Ovary (tissue), 9 donors: Measurements from ENCODE around the gene FIGNL2. TPM values are rescaled to one million over a fixed set of nuclear protein-coding genes. Genes with fewer than 3 reads are reported as not detected.
"Not testable (repeated sequence)": the region's sequence is repeated elsewhere in the genome, so short reads cannot be mapped to it uniquely, and the experiment has no call there.

ENCODE experiments used
- DNase-seq, 5 donors: peaks; one replicate each; pipeline ENCODE4 v3.0.0-alpha.2; 2019 to 2020
- H3K27ac ChIP-seq, 2 donors: fragments of 200-600 bp; one replicate each; pipeline versions ENCODE4 v1.5.1 to v1.8.0; 2019 to 2022
- H3K27me3 ChIP-seq: fragments of 200-600 bp; one replicate; pipeline ENCODE4 v1.8.0; 2022
- H3K36me3 ChIP-seq: fragments of 200-600 bp; sonication (generic); one replicate; pipeline ENCODE4 v1.5.1; 2019
- H3K4me1 ChIP-seq: one replicate; pipeline ENCODE4 v1.8.1; 2013; ENCODE audit warnings: mild to moderate bottlenecking, moderate library complexity; ENCODE audit not compliant: insufficient read depth
- H3K4me3 ChIP-seq: fragments of 200-600 bp; sonication (generic); one replicate; pipeline ENCODE4 v1.5.1; 2017
- H3K9me3 ChIP-seq, 2 donors: fragments of 200-600 bp in 1 of 2; sonication (generic) in 1 of 2; one replicate each; pipeline versions ENCODE4 v1.5.1 to v1.8.1; 2013 to 2019; ENCODE audit warnings: mild to moderate bottlenecking in 1 of 2, moderate library complexity in 1 of 2
- EP300 ChIP-seq: sonication (generic); formaldehyde crosslinking; IDR thresholded peaks from one replicate; pipeline ENCODE4 v1.6.1; 2017; ENCODE audit warnings: antibody characterized with exemption
- POLR2A ChIP-seq: fragments of 450-650 bp; IDR thresholded peaks from one replicate; pipeline ENCODE4 v1.6.1; 2017; ENCODE audit warnings: antibody characterized with exemption, mild to moderate bottlenecking, moderate library complexity
- WGBS, 3 donors: extraction: QIAGEN DNeasy Blood & Tissue Kit in 1 of 3; methylation state at CpG; one replicate each; pipeline versions ENCODE4 v1.1.5 to v1.1.7; 2013 to 2017; 5-methylcytosine and 5-hydroxymethylcytosine counted together
- intact Hi-C, 4 donors: fragments of 100-400 bp; cut with DNase I; formaldehyde crosslinking; loops; one replicate each; pipeline versions ENCODE4 v1.11.0 to v1.15.1; 2022 to 2023
- polyA plus RNA-seq, 2 donors: library from polyadenylated mRNA; stranded (reverse); fragments of 200-250 nt in 1 of 2; fragments of 350-450 nt in 1 of 2; fragmentation: Illumina TruSeq in 1 of 2; extraction: RNeasy Lipid Tissue Mini Kit (QIAGEN cat#74804) in 1 of 2; gene quantifications; one replicate each; pipeline ENCODE4 v1.2.3, GENCODE V29; 2013 to 2014
- total RNA-seq, 7 donors: library from RNA; depleted of rRNA in 2 of 7; stranded (reverse); fragments of >200 nt in 2 of 7; fragmentation: NEBNext Ultra II Directional in 3 of 7; extraction: Animal tissue kit (Norgen Biotek cat#: 25700) in 3 of 7; gene quantifications; one replicate each; pipeline versions ENCODE4 v1.1.0 to v1.2.4, GENCODE V29; 2016 to 2023
- TF ChIP-seq, protein P1 (sequence below), 3 donors: fragments of 450-650 bp in 2 of 3; fragments of 200-600 bp in 1 of 3; IDR thresholded peaks; one replicate each; pipeline versions ENCODE4 v1.5.1 to v1.8.0; 2016 to 2022; ENCODE audit warnings: antibody characterized with exemption in 3 of 3, mild to moderate bottlenecking in 1 of 3
- donor health status: DM: no; HTN: no; CAD: no; lungs with moderate emphysema.
- donor health status: DM: no; HTN: no; CAD: no.
- donor health status: Bipolar disorder and iron deficiency.
- donor health status: DM: yes; HTN: yes; CAD: no.
- donor health status: DM: no; HTN: no; CAD: no.
- donor health status: DM: yes; HTN: yes; CAD: no.

Gene FIGNL2
- total and polyA plus RNA-seq, 9 donors, result 0.11 to 0.50 (median 0.22) TPM

DNA sequence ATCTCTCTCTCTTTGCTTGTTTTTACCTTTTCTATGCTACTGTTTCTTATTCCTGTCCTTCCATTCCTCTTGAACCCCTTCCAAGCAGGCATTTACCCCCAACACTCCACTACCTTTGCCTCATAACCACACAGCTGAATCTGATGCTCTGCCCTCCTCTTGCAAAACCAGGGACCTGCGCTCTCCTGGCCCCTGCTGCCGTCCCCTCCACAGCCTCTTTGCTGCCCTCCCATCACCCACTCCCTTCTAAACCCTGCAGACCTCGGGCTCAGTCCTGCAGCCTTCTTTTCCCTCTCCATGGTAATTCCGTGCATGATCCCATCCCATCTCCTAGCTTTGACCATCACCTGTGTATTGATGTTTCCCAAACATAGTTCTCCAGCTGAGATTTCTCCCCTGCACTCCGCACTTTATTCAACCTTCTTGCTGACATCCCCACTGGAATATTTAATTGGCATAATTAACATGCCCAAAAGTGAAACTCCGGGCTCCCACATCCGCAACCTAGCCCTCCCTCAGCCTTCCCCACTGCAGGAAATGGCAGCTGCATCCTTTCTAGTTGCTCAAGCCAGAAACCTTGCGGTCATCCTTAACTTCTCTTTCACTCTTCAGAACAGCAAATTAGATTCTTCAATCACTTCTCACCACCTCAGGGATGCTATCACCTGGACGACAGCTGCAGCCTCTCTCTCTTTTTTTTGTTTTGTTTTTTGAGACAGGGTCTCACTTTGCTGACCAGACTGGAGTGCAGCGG lies 16.0 kb downstream of the FIGNL2 start:
- 17 to 23% (median 21%) methylated on average over 10 of the region's 10 CpGs for WGBS, 3 donors
- no peak for DNase-seq
- H3K36me3 ChIP-seq, result no peaks in the 10 kb centered on the region
- no peaks in the 10 kb centered on the region for H3K4me1 ChIP-seq
- intact Hi-C loops, result no loop called here
- H3K27me3 ChIP-seq, result no peaks in the 10 kb centered on the region
- H3K27ac ChIP-seq, result no peak overlapping the region
- TF ChIP-seq, protein P1, sequence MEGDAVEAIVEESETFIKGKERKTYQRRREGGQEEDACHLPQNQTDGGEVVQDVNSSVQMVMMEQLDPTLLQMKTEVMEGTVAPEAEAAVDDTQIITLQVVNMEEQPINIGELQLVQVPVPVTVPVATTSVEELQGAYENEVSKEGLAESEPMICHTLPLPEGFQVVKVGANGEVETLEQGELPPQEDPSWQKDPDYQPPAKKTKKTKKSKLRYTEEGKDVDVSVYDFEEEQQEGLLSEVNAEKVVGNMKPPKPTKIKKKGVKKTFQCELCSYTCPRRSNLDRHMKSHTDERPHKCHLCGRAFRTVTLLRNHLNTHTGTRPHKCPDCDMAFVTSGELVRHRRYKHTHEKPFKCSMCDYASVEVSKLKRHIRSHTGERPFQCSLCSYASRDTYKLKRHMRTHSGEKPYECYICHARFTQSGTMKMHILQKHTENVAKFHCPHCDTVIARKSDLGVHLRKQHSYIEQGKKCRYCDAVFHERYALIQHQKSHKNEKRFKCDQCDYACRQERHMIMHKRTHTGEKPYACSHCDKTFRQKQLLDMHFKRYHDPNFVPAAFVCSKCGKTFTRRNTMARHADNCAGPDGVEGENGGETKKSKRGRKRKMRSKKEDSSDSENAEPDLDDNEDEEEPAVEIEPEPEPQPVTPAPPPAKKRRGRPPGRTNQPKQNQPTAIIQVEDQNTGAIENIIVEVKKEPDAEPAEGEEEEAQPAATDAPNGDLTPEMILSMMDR (IDR thresholded peaks at IDR 0.05), result no peak
- TF ChIP-seq POLR2A, result no peak
- no peak for TF ChIP-seq EP300
- H3K9me3 ChIP-seq, result no peaks in the 10 kb centered on the region
- no peak overlapping the region for H3K4me3 ChIP-seq

DNA sequence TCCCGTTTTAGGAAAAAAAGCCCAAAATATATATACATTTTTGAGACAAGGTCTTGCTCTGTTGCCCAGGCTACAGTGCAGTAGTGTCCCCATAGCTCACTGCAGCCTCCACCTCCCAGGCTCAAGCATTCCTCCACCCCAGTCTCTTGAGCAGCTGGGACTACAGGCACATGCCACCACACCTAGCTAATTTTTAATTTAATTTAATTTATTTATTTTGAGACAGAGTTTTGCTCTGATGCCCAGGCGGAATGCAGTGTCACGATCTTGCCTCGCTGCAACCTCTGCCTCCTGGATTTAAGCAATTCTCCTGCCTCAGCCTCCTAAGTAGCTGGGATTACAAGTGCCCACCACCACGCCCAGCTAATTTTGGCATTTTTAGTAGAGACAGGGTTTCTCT lies 16.7 kb downstream of the FIGNL2 start:
- intact Hi-C loops, H3K36me3 ChIP-seq, H3K4me3 ChIP-seq, H3K27me3 ChIP-seq, DNase-seq, H3K4me1 ChIP-seq, H3K27ac ChIP-seq, H3K9me3 ChIP-seq: not testable (repeated sequence)
- WGBS, 3 donors, result 70 to 75% (median 74%) methylated on average over 5 of the region's 5 CpGs

DNA sequence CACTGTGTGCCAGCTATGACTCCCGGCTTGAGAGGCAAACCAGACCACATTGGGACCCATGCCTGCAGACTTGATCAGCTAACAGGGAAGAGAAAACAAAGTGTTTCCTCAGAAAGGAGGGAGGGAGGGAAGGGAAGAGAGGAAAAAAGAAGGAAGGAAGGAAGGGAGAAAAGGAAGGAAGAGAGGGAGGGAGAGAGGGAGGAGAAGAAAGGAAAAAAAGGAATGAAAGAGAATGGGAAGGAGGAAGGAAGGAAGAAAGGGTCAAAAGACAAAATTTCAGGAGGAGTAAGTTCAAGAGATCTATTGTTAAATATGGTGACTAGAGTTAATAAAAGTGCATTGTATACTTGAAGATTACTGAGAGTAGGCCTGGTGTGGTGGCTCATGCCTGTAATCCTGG lies 18.9 kb downstream of the FIGNL2 start:
- no peaks in the 10 kb centered on the region for H3K36me3 ChIP-seq
- no peak overlapping the region for H3K4me3 ChIP-seq
- H3K4me1 ChIP-seq, result no peaks in the 10 kb centered on the region
- no peaks in the 10 kb centered on the region for H3K27me3 ChIP-seq
- intact Hi-C loops, result no loop called here
- H3K9me3 ChIP-seq, result no peaks in the 10 kb centered on the region
- no peak overlapping the region for H3K27ac ChIP-seq
- WGBS, 3 donors, result 53 to 86% (median 70%) methylated on average over 1 of the region's 1 CpG
- no peak for DNase-seq
- TF ChIP-seq POLR2A, result no peak
- TF ChIP-seq, protein P1 (IDR thresholded peaks at IDR 0.05), result no peak
- TF ChIP-seq EP300, result no peak

DNA sequence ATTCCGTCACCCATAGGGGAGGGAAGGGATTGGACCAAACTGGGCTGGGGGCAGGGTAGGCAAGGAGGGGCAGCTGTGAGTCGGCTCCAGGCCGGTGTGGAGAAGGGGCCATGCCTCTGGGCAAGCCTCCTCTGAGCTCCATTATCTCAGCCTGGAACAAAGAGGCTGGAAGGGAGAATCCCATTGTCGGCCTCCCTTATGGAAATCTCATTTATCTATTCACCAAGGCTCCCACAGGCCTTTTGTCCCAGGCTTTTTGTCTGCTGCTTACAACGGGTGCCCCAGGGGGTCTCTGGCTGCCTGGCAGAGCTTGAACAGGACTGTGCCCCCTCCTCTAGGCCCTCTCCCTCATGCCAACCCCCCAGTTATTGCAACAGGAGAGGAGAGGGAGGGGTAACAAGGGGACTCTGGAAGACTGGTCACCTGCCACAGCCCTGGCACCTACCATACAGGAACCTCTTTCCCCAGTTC lies 19.5 kb downstream of the FIGNL2 start:
- Histone ChIP-seq H3K36me3 (no peaks in the 10 kb centered on the region), H3K27me3 (no peaks in the 10 kb centered on the region), H3K4me3 (no peak overlapping the region), H3K9me3 (no peaks in the 10 kb centered on the region), H3K27ac (no peak overlapping the region), H3K4me1 (no peaks in the 10 kb centered on the region)
- intact Hi-C loops, result no loop called here
- DNase-seq, result no peak
- no peak for TF ChIP-seq POLR2A
- TF ChIP-seq EP300, result no peak
- TF ChIP-seq, protein P1 (IDR thresholded peaks at IDR 0.05), result no peak
- WGBS, 3 donors, result 37 to 63% (median 41%) methylated on average over 5 of the region's 5 CpGs
